Forelimb muscle (tissue), 1 donor: ENCODE data around the gene TIMM10. TPM values are rescaled to one million over a fixed set of nuclear protein-coding genes. Genes with fewer than 3 reads are reported as not detected.

Experiments
- DNase-seq: peaks from one replicate; pipeline ENCODE4 v3.0.0-alpha.2; 2013; ENCODE audit warnings: low read depth
- polyA plus RNA-seq: library from polyadenylated mRNA; unstranded; fragments of 120-200 nt; gene quantifications from one replicate; pipeline ENCODE4 v1.2.1, GENCODE V29; 2013; ENCODE audit not compliant: insufficient read length

The TIMM10 gene
- polyA plus RNA-seq, 1 donor, result 40.7 TPM

GRCh38 chr11:57484141-57484710 is 46.3 kb downstream of the TIMM10 start:
- DNase-seq, result no peak

GRCh38 chr11:57483562-57483918 is 47.0 kb downstream of the TIMM10 start:
- no peak for DNase-seq

- no peak for DNase-seq
These were observed 47.6 kb downstream of the TIMM10 start for GRCh38 chr11:57482782-57483561.

GRCh38 chr11:57481915-57482781 is 48.4 kb downstream of the TIMM10 start:
- no peak for DNase-seq

GRCh38 chr11:57481315-57481714 is 49.2 kb downstream of the TIMM10 start:
- DNase-seq, result no peak

GRCh38 chr11:57480409-57481137 is 50.0 kb downstream of the TIMM10 start:
- DNase-seq, result no peak

- no peak for DNase-seq
These were observed 50.6 kb downstream of the TIMM10 start for GRCh38 chr11:57479911-57480310.

GRCh38 chr11:57479021-57479663 is 51.4 kb downstream of the TIMM10 start:
- DNase-seq, result no peak

Other genes with a start within 250 kb of the TIMM10 start
- 121 TPM for gene TNKS1BP1, start 205.8 kb downstream of the TIMM10 start, polyA plus RNA-seq
- 91.5 TPM for gene SSRP1, start 194.9 kb downstream of the TIMM10 start, polyA plus RNA-seq
- gene P2RX3, start 192.4 kb downstream of the TIMM10 start, polyA plus RNA-seq, result 5.4 TPM
- 0.85 TPM for gene PRG3, start 149.6 kb downstream of the TIMM10 start, polyA plus RNA-seq
- 1.6 TPM for gene PRG2, start 140.1 kb downstream of the TIMM10 start, polyA plus RNA-seq
- 21.8 TPM for gene SLC43A3, start 103.6 kb downstream of the TIMM10 start, polyA plus RNA-seq
- gene RTN4RL2, start 70.2 kb downstream of the TIMM10 start, polyA plus RNA-seq, result 37.2 TPM
- gene SLC43A1, start 15.1 kb downstream of the TIMM10 start, polyA plus RNA-seq, result 14.1 TPM
- gene SMTNL1, start 6.8 kb upstream of the TIMM10 start, polyA plus RNA-seq, result 246 TPM
- gene UBE2L6, start 36.9 kb upstream of the TIMM10 start, polyA plus RNA-seq, result 24.6 TPM
- gene SERPING1, start 66.9 kb upstream of the TIMM10 start, polyA plus RNA-seq, result 88.8 TPM
- gene YPEL4, start 119.2 kb upstream of the TIMM10 start, polyA plus RNA-seq, result 2.1 TPM
- gene CLP1, start 127.0 kb upstream of the TIMM10 start, polyA plus RNA-seq, result 8.5 TPM
- gene ZDHHC5, start 137.4 kb upstream of the TIMM10 start, polyA plus RNA-seq, result 31.0 TPM
- 13.2 TPM for gene MED19, start 181.5 kb upstream of the TIMM10 start, polyA plus RNA-seq
- gene TMX2, start 181.8 kb upstream of the TIMM10 start, polyA plus RNA-seq, result 53.8 TPM
- 67.3 TPM for gene SELENOH, start 210.7 kb upstream of the TIMM10 start, polyA plus RNA-seq
- gene BTBD18, start 221.1 kb upstream of the TIMM10 start, polyA plus RNA-seq, result 0.19 TPM
- gene CTNND1, start 231.0 kb upstream of the TIMM10 start, polyA plus RNA-seq, result 131 TPM